Right lobe of liver (tissue), 6 donors: ENCODE measurements around the gene GFOD1. TPM values are rescaled to one million over a fixed set of nuclear protein-coding genes. Genes with fewer than 3 reads are reported as not detected.

Experiments
- ATAC-seq, 4 donors: fragments of 200-7000 bp; cut with Tn5 transposase; one replicate each; pipeline ENCODE4 v1.9.1; 2020; ENCODE audit warnings: mild to moderate bottlenecking in 4 of 4, moderate library complexity in 4 of 4
- DNase-seq, 3 donors: peaks; one replicate each; pipeline ENCODE4 v3.0.0-alpha.2; 2020
- H3K27ac ChIP-seq, 3 donors: fragments of 200-600 bp; one replicate each; pipeline ENCODE4 v1.8.0; 2022
- H3K27me3 ChIP-seq, 2 donors: fragments of 200-600 bp; one replicate each; pipeline ENCODE4 v1.8.0; 2022
- H3K36me3 ChIP-seq, 4 donors: fragments of 200-600 bp; sonication (generic) in 1 of 4; one replicate each; pipeline versions ENCODE4 v1.5.1 to v1.8.0; 2017 to 2022; ENCODE audit warnings: control low read depth in 1 of 4
- H3K4me1 ChIP-seq, 4 donors: fragments of 200-600 bp; sonication (generic) in 1 of 4; one replicate each; pipeline versions ENCODE4 v1.5.1 to v1.8.0; 2017 to 2022; ENCODE audit warnings: control low read depth in 1 of 4
- H3K4me3 ChIP-seq, 3 donors: fragments of 200-600 bp; one replicate each; pipeline ENCODE4 v1.8.0; 2022
- H3K9me3 ChIP-seq, 4 donors: fragments of 200-600 bp; sonication (generic) in 1 of 4; one replicate each; pipeline versions ENCODE4 v1.5.1 to v1.8.0; 2017 to 2022; ENCODE audit warnings: control low read depth in 1 of 4
- POLR2A ChIP-seq: fragments of 450-650 bp; IDR thresholded peaks from one replicate; pipeline ENCODE4 v1.6.1; 2017; ENCODE audit warnings: antibody characterized with exemption, mild to moderate bottlenecking
- WGBS: methylation state at CpG from one replicate; pipeline ENCODE4 v1.1.6; 2018; ENCODE audit warnings: low coverage, low lambda C conversion rate; ENCODE audit not compliant: insufficient coverage; ENCODE audit errors: missing lambda C conversion rate; 5-methylcytosine and 5-hydroxymethylcytosine counted together
- intact Hi-C, 2 donors: fragments of 100-400 bp; cut with DNase I; formaldehyde crosslinking; loops; one replicate each; pipeline versions ENCODE4 v1.11.2 to v1.14.1; 2022
- total RNA-seq, 6 experiments: library from RNA; depleted of rRNA in 2 of 6; stranded (reverse); fragments of >200 nt in 2 of 6; fragmentation: NEBNext Ultra II Directional in 3 of 6; extraction: Animal tissue kit (Norgen Biotek cat#: 25700) in 3 of 6; gene quantifications; one replicate each; pipeline versions ENCODE4 v1.1.0 to v1.2.4, GENCODE V29; 2016 to 2023
- TF ChIP-seq, protein P1 (sequence below), 4 donors: fragments of 200-600 bp in 3 of 4; fragments of 450-650 bp in 1 of 4; IDR thresholded peaks; one replicate each; pipeline versions ENCODE4 v1.5.1 to v1.8.0; 2016 to 2022; ENCODE audit warnings: antibody characterized with exemption in 4 of 4, mild to moderate bottlenecking in 2 of 4
- donor health status: DM: no; HTN: yes; CAD: no.
- donor health status: DM: no; HTN: no; CAD: no.
- donor health status: DM: no; HTN: no; CAD: no.
- donor health status: DM: no; HTN: yes; CAD: no.
- donor health status: DM: no; HTN: yes; CAD: no.

Gene GFOD1
- total RNA-seq, 6 experiments from 2014 or later: 5.4 to 8.5 (median 7.5) TPM

DNA sequence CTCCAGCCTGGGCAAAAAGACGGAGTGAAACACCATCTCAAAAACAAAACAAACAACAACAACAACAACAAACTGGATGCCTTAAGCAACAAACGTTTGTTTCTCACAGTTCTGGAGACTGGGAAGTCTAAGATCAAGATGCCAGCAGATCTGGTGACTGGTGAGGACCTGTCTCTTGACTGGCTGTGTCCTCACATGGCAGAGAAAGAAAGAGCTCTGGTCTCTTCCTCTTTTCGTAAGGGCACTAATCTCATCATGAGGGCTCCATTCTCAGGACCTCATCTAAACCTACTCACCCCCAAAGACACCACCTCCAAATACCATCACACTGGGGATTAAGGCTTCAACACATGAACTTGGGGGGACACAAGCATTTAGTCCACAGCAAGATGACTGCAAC, 13.5 kb upstream of the GFOD1 start:
- H3K27ac ChIP-seq: no peak overlapping the region
- no peaks in the 10 kb centered on the region for H3K27me3 ChIP-seq
- no peaks in the 10 kb centered on the region for H3K9me3 ChIP-seq
- WGBS: 69% methylated on average over 2 of the region's 3 CpGs
- DNase-seq: no peak
- H3K36me3 ChIP-seq: no peaks in the 10 kb centered on the region
- H3K4me1 ChIP-seq: no peaks in the 10 kb centered on the region
- no peak overlapping the region for H3K4me3 ChIP-seq
- TF ChIP-seq POLR2A: no peak
- TF ChIP-seq, protein P1, sequence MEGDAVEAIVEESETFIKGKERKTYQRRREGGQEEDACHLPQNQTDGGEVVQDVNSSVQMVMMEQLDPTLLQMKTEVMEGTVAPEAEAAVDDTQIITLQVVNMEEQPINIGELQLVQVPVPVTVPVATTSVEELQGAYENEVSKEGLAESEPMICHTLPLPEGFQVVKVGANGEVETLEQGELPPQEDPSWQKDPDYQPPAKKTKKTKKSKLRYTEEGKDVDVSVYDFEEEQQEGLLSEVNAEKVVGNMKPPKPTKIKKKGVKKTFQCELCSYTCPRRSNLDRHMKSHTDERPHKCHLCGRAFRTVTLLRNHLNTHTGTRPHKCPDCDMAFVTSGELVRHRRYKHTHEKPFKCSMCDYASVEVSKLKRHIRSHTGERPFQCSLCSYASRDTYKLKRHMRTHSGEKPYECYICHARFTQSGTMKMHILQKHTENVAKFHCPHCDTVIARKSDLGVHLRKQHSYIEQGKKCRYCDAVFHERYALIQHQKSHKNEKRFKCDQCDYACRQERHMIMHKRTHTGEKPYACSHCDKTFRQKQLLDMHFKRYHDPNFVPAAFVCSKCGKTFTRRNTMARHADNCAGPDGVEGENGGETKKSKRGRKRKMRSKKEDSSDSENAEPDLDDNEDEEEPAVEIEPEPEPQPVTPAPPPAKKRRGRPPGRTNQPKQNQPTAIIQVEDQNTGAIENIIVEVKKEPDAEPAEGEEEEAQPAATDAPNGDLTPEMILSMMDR (IDR thresholded peaks at IDR 0.05): no peak
- intact Hi-C loops: no loop called here
- ATAC-seq: no peak

- Histone ChIP-seq H3K27me3 (no peaks in the 10 kb centered on the region), H3K9me3 (no peaks in the 10 kb centered on the region), H3K4me3 (no peak overlapping the region), H3K36me3 (no peaks in the 10 kb centered on the region), H3K4me1 (no peaks in the 10 kb centered on the region), H3K27ac (no peak overlapping the region)
- no peak for TF ChIP-seq POLR2A
- TF ChIP-seq, protein P1 (IDR thresholded peaks at IDR 0.05): no peak
- WGBS: 100% methylated on average over 1 of the region's 1 CpG
- DNase-seq: no peak
- intact Hi-C loops: no loop called here
- no peak for ATAC-seq
Measured at GRCh38 chr6:13500264-13500663, 12.9 kb upstream of the GFOD1 start.

GRCh38 chr6:13496513-13497190, 9.3 kb upstream of the GFOD1 start:
- Histone ChIP-seq H3K4me1 (no peaks in the 10 kb centered on the region), H3K4me3 (no peak overlapping the region), H3K9me3 (no peaks in the 10 kb centered on the region), H3K36me3 (no peaks in the 10 kb centered on the region), H3K27ac (no peak overlapping the region), H3K27me3 (no peaks in the 10 kb centered on the region)
- 63% methylated on average over 1 of the region's 1 CpG for WGBS
- intact Hi-C loops: no loop called here
- no peak for DNase-seq
- no peak for ATAC-seq
- TF ChIP-seq, protein P1 (IDR thresholded peaks at IDR 0.05): no peak

DNA sequence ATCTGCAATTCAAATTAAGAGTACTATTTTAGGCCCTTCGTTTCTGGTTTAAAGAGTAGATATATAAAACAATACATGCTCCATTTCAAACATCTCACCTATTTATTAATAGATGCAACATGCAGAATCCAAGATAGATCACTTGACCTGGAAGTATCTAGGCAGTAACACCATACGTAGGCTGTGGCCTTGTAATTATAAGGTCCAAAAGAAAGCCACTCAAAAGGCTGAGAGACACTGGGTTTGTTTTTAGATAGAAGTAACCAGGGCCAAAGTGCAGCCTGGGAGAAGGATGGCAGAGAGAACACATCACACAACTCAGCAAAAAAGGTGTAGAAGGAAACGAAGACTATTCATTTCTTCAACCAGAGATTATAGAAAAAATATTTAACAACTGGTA, 8.4 kb upstream of the GFOD1 start:
- H3K9me3 ChIP-seq: no peaks in the 10 kb centered on the region
- no peaks in the 10 kb centered on the region for H3K27me3 ChIP-seq
- ATAC-seq: no peak
- intact Hi-C loops: no loop called here
- H3K27ac ChIP-seq: no peak overlapping the region
- H3K4me3 ChIP-seq: no peak overlapping the region
- TF ChIP-seq, protein P1 (IDR thresholded peaks at IDR 0.05): no peak
- TF ChIP-seq POLR2A: no peak
- H3K36me3 ChIP-seq: no peaks in the 10 kb centered on the region
- WGBS: 80% methylated on average over 3 of the region's 3 CpGs
- no peak for DNase-seq
- H3K4me1 ChIP-seq: no peaks in the 10 kb centered on the region
